GM18867 (cell line): Measurements from ENCODE around the gene CDH13.

Experiments
- ATAC-seq: cut with Tn5 transposase; IDR thresholded peaks from one replicate; pipeline ENCODE4 v1.9.1; 2021; ENCODE audit warnings: mild to moderate bottlenecking, moderate library complexity; ENCODE audit not compliant: unreplicated experiment

The CDH13 gene

DNA sequence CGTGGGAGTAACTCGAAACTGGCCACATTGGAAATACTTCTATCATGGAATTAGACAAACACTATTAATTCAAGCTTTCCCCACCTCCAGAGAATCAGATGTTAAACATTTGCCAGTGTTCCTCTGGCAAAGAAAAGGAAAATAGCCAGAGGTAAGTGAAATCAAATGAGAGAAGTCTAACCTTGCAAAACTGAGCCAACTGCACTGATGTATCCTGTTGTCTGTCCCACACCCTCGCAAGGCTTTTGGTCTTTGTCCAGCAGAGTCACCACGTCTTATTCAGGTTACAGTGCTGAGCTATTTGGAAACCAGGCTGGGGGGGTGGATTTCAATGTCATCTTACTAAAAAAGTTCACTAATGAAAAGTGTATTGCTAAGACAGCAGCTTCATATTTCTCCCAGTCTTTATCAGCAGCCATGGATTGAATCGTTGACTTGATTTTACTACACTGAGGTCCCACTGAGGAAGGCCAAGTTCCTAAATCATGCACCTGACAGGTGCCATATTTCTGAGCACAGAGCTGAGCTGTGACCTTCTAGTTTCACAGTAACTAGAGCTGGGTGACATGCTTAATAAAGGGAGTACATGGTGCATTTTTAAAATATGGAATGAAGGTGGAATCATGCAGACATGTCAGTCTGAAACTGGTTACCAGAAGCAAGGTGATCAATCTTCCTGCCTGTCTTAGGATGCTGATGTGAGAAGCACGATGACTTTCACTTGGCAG, 1095.9 kb downstream of the CDH13 start:
- no peak for ATAC-seq

DNA sequence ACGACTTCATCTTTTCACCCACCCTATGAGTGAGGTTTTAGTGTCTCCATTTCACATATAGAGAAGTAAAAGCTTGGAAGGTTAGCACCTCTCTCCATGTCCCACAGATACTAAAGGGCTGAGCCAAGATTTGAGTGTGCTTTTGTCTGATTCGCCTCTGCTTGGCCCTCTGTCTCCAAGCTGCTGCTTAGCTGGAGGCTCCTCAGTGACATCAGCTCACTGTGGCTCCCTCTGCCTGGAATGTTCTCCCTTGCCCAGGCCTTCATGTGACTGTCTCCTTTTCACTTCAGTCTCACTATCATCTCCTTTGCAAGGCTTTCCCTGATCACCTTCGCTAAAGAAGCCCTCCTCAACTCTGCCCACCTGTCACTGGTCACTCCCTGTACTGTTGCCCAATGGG, 1096.5 kb downstream of the CDH13 start:
- ATAC-seq: no peak

DNA sequence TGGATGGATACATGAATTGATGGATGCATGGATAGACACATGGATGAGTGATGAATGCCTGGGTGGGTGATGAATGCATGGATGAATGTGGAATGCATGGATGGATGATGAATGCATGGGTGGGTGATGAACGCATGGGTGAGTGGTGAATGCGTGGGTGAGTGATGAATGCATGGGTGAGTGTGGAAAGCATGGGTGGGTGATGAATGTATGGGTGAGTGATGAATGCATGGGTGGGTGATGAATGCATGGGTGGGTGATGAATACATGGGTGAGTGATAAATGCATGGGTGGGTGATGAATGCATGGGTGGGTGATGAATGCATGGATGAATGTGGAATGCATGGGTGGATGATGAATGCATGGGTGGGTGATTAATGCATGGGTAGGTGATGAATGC, 1097.1 kb downstream of the CDH13 start:
- no peak for ATAC-seq

DNA sequence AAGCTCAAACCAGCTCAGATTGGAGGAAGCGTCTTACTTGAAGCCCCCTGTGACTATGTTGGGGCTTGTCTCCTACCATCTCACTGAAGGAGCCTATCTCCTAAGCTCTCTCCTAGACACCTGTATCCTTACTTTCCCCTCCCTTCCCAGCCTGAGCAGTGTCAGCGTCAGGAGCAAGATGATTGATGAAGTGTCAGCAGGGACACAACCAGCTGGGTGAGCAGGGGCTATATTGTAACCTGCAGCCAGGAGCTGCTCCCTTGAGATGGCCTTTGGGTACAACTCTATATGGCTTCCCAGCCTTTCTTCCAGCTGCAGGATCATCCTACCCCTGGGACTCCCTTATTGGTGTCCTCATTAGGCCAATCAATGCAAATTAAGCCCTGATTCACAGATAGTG, 1097.8 kb downstream of the CDH13 start:
- ATAC-seq: no peak

DNA sequence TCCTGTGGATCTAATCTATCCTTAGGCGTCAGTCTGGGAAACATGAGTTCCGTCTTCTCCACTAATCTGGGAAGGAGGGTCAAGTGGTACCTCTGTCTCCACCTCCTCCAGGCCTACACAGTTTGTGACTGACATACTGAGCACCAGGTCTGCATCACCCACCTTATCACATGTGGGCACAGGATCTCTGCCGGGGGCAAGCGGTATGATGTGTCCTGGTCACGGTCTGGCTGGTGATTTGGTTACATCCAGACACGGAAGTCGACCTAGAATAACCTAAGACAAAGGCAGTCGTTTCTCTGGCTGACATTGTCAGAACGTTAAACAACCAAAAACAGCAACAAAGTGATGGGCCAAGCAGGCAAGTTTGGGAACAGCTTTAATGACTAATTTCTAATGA, 1098.5 kb downstream of the CDH13 start:
- no peak for ATAC-seq

DNA sequence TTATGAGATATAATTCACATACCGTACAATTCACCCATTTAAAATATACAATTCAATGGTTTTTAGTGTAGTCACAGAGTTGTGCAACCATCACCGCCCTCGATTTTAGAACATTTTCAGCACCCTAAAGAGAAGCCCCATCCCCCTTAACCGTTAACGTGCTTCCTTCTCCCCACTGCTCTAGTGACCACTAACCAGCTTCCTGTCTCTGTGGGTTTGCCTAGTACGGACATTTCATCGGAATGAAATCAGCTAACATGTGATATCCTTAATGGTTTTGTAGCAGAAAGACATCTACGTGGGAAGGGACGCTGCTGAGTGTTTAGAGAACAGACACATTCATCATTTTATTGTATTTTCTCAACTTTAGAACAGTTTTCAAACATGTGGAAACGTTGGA, 1100.2 kb downstream of the CDH13 start:
- ATAC-seq: no peak

DNA sequence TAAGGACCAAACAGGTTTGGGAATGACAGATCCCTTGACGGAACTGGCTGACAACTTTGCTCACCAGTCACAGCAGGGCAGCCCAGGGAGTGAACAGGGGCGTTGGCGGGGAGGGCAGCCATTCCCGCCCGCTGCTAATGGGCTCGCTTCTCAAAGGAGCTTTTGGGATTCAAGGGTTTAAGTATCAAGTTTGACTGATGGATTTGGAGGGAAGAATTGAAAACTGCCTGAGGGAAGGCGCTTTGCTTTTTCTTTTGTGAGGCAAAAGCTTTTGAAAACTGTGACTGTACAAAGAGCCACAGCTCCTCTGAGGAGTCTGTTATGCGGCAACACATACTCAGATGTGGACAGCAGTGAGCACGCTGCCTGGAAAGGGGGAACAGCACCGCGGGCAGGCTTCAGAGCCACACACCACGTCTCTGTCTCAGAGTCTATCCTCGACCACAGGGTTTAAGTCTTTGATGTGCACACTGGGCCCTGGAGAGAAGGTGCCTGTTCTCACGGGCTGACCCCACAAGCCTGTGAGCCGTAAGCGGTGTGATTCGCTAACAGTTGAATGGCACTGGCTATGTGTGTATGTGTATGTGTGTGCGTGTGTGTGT, 1101.1 kb downstream of the CDH13 start:
- ATAC-seq: no peak

DNA sequence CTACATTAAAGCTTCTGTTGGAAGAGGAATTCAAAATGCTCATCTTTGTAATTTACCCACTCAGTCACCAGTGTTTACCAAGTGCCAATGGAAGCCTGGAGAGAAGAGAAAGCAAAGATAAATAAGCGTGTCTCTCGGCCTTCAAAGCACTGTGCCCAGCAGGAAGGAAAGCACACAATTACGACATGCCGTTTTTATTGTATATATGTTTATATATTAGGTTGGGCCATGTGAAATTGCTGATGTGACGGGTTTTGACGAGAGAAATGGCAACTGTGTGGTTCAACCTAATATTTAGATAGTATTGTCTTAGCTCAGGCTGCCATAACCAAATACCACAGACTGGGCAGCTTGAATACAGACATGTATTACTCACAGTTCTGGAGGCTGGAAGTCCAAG, 1101.7 kb downstream of the CDH13 start:
- no peak for ATAC-seq

DNA sequence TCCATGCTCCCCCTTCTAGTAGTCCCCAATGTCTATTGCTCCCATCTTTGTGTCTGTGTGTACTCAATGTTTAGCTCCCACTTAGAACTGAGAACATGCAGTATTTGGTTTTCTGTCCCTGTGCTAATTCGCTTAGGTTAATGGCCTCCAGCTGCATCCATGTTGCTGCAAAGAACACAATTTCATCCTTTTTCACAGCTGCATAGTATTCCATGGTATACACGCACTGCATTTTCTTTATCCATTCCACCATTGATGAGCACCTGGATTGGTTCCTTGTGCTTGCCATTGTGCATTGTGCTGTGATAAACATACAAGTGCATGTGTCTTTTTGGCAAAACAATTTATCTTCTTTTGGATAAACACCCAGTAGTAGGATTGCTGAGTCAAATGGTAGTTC, 1104.0 kb downstream of the CDH13 start:
- ATAC-seq: no peak

DNA sequence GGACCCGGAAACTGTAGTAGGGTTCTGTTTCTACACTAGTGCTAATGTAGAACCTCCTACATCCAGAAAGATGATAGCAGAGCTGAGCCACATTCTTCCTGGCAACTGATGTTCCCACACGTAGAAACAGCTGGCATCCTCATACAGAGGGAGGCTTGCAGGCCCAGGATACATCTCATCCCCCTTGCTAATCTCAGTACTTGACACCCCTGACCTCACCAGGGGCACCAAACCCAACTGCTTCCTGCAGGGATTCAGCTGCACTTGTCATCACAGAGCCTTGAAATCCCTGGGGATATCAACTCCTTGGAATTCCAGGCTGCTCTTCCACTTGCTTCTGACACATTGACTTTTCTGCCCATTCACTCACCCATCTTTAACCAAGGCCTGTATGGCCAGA, 1105.8 kb downstream of the CDH13 start:
- ATAC-seq: no peak

DNA sequence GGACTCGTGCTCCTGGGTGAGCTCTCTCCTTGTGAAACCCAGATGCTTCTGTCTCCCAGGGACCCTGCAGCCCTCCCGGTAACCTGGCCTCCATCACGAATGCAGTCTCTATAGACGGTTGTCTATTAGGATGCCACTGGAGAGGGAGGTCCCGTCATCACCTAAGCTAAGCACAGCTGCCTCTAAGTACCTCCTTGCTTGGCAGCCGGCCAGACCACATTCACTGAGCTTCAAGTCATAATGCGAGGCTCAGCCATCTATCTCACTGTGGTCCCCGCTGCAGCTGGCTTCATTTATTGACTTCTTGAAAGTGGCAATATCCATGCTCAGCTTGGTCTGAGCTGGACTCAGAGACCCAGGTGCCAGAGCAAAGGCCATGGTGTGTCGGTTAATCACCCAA, 1106.5 kb downstream of the CDH13 start:
- ATAC-seq: no peak

DNA sequence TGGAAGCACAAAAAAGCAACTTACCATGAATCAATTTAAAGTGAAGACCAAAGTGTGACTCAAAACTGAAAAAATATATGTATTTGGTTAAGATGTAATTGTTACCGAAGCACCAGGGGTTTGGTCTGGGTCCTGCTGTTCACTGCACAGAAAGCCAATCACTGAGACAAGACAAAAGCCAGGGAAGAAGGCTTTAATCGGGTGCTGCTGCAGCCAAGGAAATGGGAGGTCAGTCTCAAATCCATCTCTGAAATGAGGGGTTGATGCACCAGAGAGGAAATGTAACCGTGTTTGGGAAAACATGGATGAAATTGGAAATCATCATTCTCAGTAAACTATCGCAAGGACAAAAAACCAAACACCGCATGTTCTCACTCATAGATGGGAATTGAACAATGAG, 1107.4 kb downstream of the CDH13 start:
- no peak for ATAC-seq

DNA sequence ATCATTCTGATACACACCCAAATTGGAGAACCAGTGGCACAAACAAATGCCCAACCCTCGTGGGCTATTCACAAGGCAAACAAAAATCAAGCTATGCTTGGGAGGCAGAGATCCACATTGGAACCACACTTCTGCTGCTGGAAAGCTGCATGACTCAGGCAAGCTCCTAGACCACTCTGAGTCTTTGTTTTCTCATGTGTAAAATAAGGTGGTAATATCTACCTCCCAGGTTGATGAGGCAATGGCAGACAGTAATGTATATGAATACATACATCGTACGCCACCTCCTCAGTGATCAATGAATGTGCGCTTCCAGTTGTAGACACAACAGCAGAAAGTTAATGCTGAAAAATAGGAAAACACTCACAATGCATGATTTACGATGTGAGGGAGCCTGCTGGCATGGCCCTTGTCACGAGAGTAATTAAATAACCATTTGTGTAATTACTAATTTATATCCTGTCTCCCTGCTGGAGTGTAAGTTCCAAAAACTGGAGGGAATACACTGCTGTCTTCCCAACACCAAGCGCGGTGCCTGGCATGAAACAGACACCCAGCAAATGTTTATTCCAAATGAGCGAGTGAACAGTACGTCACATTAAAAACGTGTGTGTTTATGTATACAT, 1111.1 kb downstream of the CDH13 start:
- ATAC-seq: no peak

DNA sequence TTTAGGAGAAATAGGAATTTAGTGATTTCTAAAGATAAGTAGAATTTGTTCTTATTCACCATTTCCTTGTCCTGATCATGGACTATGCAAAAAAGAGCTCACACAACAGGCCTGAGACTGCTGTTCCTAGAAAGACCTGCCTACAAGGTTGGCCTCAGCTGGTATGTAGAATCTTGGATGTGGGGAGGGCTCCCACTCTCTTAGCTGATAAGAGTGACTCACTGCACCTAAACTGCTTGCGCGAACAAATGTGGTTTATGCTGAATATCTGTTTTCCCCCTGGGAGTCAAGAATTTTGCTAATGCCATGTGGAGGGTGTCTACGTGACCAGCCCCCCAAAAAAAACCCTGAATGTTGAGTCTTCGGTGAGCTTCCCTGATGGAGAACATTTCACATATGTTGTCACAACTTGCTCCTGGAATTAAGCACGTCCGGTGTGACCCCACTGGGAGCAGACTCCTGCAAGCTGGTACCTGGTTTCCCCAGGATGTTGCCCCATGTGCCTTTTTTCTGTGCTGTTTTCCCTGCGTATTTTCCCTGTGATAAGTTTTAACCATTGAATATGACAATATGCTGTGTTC, 1112.2 kb downstream of the CDH13 start:
- ATAC-seq: no peak

DNA sequence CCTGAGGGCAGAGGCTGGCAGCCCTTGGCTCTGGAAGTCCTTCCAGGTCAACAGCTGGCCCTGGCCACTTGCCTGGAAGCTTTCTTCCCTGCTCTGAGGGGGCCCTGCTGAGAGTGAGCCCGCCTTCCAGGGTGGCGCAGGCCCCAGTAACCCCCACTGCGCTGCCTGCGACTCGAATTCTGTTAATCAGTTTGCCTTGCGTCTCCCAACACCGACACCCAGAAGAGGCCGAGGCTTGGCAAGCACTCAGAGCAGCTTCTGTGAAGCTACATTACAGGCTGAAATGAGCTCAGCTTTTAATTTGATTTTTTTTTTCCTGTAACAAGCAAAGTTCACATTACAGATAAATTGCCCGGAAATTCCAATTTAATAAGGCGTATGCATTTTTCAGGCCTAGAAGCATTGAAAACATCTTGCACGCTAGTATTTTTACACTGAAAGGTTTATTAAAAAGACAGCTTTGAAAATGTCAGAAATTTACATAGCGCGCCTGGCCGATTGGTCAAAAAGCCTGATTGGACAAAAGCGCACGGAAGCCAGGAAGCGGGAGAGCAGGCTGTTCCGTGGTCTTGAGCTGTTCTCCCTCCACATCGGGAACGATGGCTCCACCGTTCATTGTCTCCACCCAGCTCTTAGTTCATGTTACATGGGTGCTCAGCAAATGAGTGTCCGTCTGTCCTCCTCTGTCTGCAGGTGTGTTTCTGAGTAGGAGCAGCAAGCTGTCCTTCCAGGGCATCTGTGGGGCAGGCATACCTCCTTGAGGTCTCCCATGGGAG, 1115.5 kb downstream of the CDH13 start:
- ATAC-seq: no peak

DNA sequence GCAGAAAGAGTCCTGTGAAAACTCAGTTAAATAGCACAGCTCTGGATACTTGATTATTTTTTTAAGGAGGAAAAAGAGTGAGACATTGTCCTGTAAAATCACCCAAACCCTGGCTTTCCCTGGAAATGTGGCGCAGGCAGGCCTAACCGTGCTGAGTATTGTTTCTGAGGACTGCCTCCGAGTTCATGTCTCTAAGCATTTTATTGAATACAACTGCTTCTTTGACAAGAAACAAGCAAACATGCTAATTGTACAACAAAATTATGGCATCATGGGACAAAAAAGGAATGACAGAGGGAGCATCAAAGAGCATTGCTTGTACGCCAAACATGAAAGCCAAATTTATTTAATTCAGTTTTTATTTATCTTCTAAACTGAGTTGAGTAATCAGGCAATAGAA, 1116.5 kb downstream of the CDH13 start:
- ATAC-seq: no peak

DNA sequence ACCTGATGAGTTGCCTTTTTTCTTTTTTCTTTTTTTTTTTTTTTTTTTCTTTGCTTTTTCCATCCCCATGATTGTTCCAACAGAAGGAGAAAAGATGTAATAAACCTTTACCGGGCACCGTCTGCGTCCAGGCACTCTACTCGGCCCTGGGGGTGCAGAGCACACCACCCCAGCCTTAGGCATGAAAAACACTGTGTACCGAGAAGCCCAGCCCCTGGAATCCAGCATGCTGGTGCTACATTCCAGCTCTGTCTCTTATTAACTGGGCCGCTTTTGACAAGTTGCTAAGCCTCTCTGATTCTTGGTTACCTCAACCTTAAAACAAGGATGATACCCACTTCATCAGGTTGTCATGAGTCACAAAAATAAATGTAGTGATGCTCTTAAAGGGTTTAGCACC, 1117.0 kb downstream of the CDH13 start:
- no peak for ATAC-seq

DNA sequence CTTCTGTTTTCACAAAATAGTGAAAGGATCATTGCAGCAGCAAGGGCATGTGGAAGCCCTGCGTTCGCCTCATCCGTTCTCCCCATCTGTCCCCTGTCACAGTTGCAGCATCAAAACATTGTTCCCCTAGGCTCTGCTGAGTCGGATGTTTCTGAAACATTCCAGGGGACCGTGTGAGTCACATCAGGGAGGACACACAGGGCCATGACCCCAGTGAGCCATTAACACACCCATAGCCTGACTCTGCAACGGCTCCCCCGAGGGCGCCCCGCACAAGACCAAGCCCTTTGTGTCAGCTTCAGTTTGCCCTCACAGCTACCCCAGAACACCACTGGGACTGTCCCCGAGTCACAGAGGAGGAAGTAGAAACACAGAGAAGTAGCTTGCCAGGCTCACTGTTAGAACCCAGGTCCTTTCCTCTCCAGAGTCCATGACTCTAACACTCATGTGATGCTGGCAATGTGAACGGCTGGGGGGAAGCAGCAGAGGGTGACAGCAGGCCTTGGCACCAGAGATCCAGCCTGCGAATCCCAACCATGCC, 1117.7 kb downstream of the CDH13 start:
- no peak for ATAC-seq

DNA sequence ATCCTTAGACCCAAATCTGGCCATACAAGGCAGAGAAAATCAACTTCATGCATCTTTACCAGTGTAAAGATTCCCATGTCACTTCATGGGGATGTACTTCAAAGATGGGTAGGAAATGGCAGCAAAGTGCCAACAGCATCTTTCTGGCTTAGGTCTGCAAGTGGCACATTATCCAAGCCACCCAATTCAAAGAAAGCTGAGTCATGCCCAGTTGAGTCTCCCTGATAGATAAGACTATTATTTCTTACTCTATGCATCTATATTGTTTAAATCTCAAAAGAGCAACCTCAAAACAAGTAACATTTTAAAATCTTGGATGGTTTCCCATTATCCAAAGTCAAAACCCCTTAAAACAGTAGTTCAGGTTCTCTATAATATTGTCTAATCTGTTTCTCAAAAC, 1119.8 kb downstream of the CDH13 start:
- no peak for ATAC-seq

DNA sequence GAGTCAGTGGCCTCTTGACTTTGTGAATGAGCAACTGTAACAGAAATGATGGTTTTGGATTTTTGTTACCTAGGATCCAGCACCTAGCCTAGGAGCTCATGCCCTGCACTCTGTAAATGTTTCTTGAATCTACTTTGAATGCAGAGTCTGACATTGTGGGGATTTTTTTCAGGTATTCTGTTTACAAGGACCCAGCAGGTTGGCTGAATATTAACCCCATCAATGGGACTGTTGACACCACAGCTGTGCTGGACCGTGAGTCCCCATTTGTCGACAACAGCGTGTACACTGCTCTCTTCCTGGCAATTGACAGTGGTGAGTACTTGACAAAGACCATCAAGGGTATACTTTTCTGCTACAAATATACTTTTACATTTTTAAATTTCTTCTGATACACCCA, 1121.2 kb downstream of the CDH13 start:
- no peak for ATAC-seq

DNA sequence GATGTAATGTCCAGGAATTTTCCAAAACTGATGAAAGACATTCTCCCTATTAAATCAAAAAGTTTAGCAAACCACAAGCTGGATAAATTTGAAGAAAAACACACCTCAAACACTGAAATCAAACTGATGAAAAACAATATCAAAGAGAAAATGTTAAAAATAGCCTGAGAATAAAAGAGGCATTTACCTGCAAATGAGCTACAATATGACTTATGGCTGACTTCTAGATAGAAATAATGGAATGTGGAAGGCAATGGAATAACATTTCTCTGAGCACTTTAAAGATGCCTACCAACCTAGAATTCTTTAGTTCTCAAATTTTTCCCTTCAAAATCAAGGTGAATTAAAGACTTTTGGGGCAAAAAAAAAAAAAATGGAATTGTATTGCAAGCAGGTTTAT, 1128.6 kb downstream of the CDH13 start:
- no peak for ATAC-seq
